Epithelial cell of proximal tubule (primary cell): ENCODE measurements around the gene MAT1A. TPM values are rescaled to one million over a fixed set of nuclear protein-coding genes. Genes with fewer than 3 reads are reported as not detected.
"Not testable (repeated sequence)": the region's sequence is repeated elsewhere in the genome, so short reads cannot be mapped to it uniquely, and the experiment has no call there.

Experiments
- DNase-seq: peaks from one replicate; pipeline ENCODE4 v3.0.0-alpha.2; 2011; ENCODE audit warnings: low read depth
- H3K4me3 ChIP-seq: 2 replicates; pipeline ENCODE4 v1.5.1; 2011; ENCODE audit warnings: low read depth, mild to moderate bottlenecking, low read length
- total RNA-seq: library from RNA; depleted of rRNA; stranded (reverse); fragments of >200 nt; gene quantifications from 2 replicates; pipeline ENCODE4 v1.2.3, GENCODE V29; 2015

The MAT1A gene
- total RNA-seq, 1 donor from 2014 or later: not detected

GRCh38 chr10:80223031-80223419 lies 66.4 kb downstream of the MAT1A start:
- H3K4me3 ChIP-seq, DNase-seq: not testable (repeated sequence)

Other genes with a start within 250 kb of the MAT1A start
- gene TMEM254, start 211.0 kb downstream of the MAT1A start, total RNA-seq: 11.6 and 12.1 TPM in 2 replicates
- gene PLAC9, start 156.9 kb downstream of the MAT1A start, total RNA-seq: not detected in 2 replicates
- 148 and 153 TPM in 2 replicates for gene ANXA11, start 84.1 kb downstream of the MAT1A start, total RNA-seq
- gene DYDC1, start 67.1 kb upstream of the MAT1A start, total RNA-seq: not detected in 2 replicates
- gene DYDC2, start 67.1 kb upstream of the MAT1A start, total RNA-seq: 0.22 and 2.1 TPM in 2 replicates
- gene PRXL2A, start 118.9 kb upstream of the MAT1A start, total RNA-seq: 50.5 and 52.0 TPM in 2 replicates
- gene TSPAN14, start 164.7 kb upstream of the MAT1A start, total RNA-seq: 96.7 and 139 TPM in 2 replicates
- gene SH2D4B, start 248.2 kb upstream of the MAT1A start, total RNA-seq: not detected in 2 replicates